PC-9 (cell line): Measurements from ENCODE around the gene HYAL1.

ENCODE experiments used
- CTCF ChIP-seq: fragments of 200-600 bp; sonication (generic); conservative IDR thresholded peaks from 2 replicates; pipeline ENCODE4 v1.6.1; 2017; ENCODE audit warnings: mixed run types, antibody characterized with exemption, mild to moderate bottlenecking, moderate library complexity
- EZH2 ChIP-seq: fragments of 200-600 bp; sonication (generic); IDR thresholded peaks from 2 replicates; pipeline ENCODE4 v1.8.0; 2017; ENCODE audit warnings: antibody characterized with exemption, low read depth

GRCh38 chr3:50259432-50260026 is 43.8 kb downstream of the HYAL1 start:
- TF ChIP-seq CTCF (no peak), EZH2 (no peak)
